HepG2 (cell line): ENCODE results near the gene UMOD. TPM values are rescaled to one million over a fixed set of nuclear protein-coding genes. Genes with fewer than 3 reads are reported as not detected.

Source experiments
- ARHGAP35 ChIP-seq: sonication (generic); formaldehyde crosslinking; IDR thresholded peaks from 2 replicates; pipeline ENCODE4 v1.9.0; 2022; ENCODE audit warnings: mild to moderate bottlenecking, inconsistent platforms, moderate library complexity, missing genetic modification reagents, borderline replicate concordance
- ARNTL ChIP-seq: sonication (generic); formaldehyde crosslinking; IDR thresholded peaks from 2 replicates; pipeline ENCODE4 v1.4.0; 2020; ENCODE audit warnings: mild to moderate bottlenecking, missing genetic modification reagents
- DNMT1 ChIP-seq: sonication (generic); formaldehyde crosslinking; IDR thresholded peaks from 2 replicates; pipeline ENCODE4 v1.5.1; 2020; ENCODE audit warnings: mild to moderate bottlenecking, missing genetic modification reagents
- GZF1 ChIP-seq: sonication (generic); formaldehyde crosslinking; IDR thresholded peaks from 2 replicates; pipeline ENCODE4 v1.5.1; 2020; ENCODE audit warnings: mild to moderate bottlenecking, missing genetic modification reagents
- HDAC2 ChIP-seq: sonication (generic); formaldehyde crosslinking; IDR thresholded peaks from 2 replicates; pipeline ENCODE4 v1.4.0; 2020; ENCODE audit warnings: missing genetic modification reagents
- KLF16 ChIP-seq, 2 experiments: sonication (generic) in 1 of 2; formaldehyde crosslinking in 1 of 2; IDR thresholded peaks; 2 replicates each; pipeline versions ENCODE4 v1.6.1 to v1.8.0; 2016 to 2023; ENCODE audit warnings: missing genetic modification reagents in 2 of 2, missing compliant biosample characterization in 1 of 2
- MBD4 ChIP-seq: IDR thresholded peaks from 2 replicates; pipeline ENCODE4 v1.6.1; 2012; ENCODE audit warnings: low read length, inconsistent platforms, borderline replicate concordance
- SP4 ChIP-seq: sonication (generic); formaldehyde crosslinking; IDR thresholded peaks from 2 replicates; pipeline ENCODE4 v1.8.1; 2023; ENCODE audit warnings: mild to moderate bottlenecking, missing genetic modification reagents
- TEAD3 ChIP-seq: optimal IDR thresholded peaks from 2 replicates; pipeline ENCODE3; 2016; ENCODE audit warnings: borderline replicate concordance
- ZBTB7B ChIP-seq: sonication (generic); formaldehyde crosslinking; IDR thresholded peaks from 2 replicates; pipeline ENCODE4 v1.4.0; 2020; ENCODE audit warnings: missing genetic modification reagents
- ZNF296 ChIP-seq: sonication (generic); formaldehyde crosslinking; conservative IDR thresholded peaks from 2 replicates; pipeline ENCODE4 v1.5.0; 2020; ENCODE audit warnings: mild to moderate bottlenecking, missing genetic modification reagents
- ZNF788 ChIP-seq: sonication (generic); formaldehyde crosslinking; IDR thresholded peaks from 2 replicates; pipeline ENCODE4 v1.5.0; 2020; ENCODE audit warnings: mild to moderate bottlenecking, missing genetic modification reagents, borderline replicate concordance
- ZSCAN30 ChIP-seq: sonication (generic); formaldehyde crosslinking; IDR thresholded peaks from 2 replicates; pipeline ENCODE4 v1.5.0; 2020; ENCODE audit warnings: mild to moderate bottlenecking, missing genetic modification reagents
- polyA plus RNA-seq, 8 experiments: library from polyadenylated mRNA; depleted of rRNA in 3 of 8; stranded (reverse) in 7 of 8; unstranded in 1 of 8; fragments of >200 nt; fragmentation: Illumina TruSeq in 4 of 8; extraction: Trizol in 4 of 8; gene quantifications; 2 replicates each; pipeline versions ENCODE4 v1.2.1 to v1.2.3, GENCODE V29; 2011 to 2016; ENCODE audit warnings: low read depth in 4 of 8, missing spikeins in 1 of 8, mixed read lengths in 1 of 8; ENCODE audit not compliant: insufficient read depth in 1 of 8
- total RNA-seq, 5 experiments: library from RNA; depleted of rRNA; stranded (reverse); fragments of >200 nt; fragmentation: Illumina TruSeq; extraction: Trizol; gene quantifications; 2 replicates each; pipeline ENCODE4 v1.2.3, GENCODE V29; 2016; ENCODE audit warnings: low read depth in 1 of 5
- TF ChIP-seq, protein P1 (sequence below): sonication (generic); formaldehyde crosslinking; IDR thresholded peaks from 2 replicates; pipeline ENCODE4 v1.4.0; 2020; ENCODE audit warnings: mild to moderate bottlenecking, missing genetic modification reagents
- TF ChIP-seq, protein P2 (sequence below): sonication (generic); formaldehyde crosslinking; IDR thresholded peaks from 2 replicates; pipeline ENCODE4 v1.5.0; 2020; ENCODE audit warnings: mild to moderate bottlenecking, missing genetic modification reagents
- TF ChIP-seq, protein P3 (sequence below): sonication (generic); formaldehyde crosslinking; IDR thresholded peaks from 2 replicates; pipeline ENCODE4 v1.5.0; 2020; ENCODE audit warnings: missing genetic modification reagents
- TF ChIP-seq, protein P4 (sequence below): sonication (generic); formaldehyde crosslinking; IDR thresholded peaks from 2 replicates; pipeline ENCODE4 v1.4.0; 2020; ENCODE audit warnings: low read depth, mild to moderate bottlenecking, missing genetic modification reagents
- TF ChIP-seq, protein P5 (sequence below): sonication (generic); formaldehyde crosslinking; IDR thresholded peaks from 2 replicates; pipeline ENCODE4 v1.4.0; 2020; ENCODE audit warnings: missing genetic modification reagents
- TF ChIP-seq, protein P6 (sequence below): sonication (generic); formaldehyde crosslinking; IDR thresholded peaks from 2 replicates; pipeline ENCODE4 v1.4.0; 2020; ENCODE audit warnings: missing genetic modification reagents

Gene UMOD
- total and polyA plus RNA-seq, 2 of the 13 experiments (the other 11 are each of a cell fraction or from before 2014, with no cell fraction given) = not detected

DNA sequence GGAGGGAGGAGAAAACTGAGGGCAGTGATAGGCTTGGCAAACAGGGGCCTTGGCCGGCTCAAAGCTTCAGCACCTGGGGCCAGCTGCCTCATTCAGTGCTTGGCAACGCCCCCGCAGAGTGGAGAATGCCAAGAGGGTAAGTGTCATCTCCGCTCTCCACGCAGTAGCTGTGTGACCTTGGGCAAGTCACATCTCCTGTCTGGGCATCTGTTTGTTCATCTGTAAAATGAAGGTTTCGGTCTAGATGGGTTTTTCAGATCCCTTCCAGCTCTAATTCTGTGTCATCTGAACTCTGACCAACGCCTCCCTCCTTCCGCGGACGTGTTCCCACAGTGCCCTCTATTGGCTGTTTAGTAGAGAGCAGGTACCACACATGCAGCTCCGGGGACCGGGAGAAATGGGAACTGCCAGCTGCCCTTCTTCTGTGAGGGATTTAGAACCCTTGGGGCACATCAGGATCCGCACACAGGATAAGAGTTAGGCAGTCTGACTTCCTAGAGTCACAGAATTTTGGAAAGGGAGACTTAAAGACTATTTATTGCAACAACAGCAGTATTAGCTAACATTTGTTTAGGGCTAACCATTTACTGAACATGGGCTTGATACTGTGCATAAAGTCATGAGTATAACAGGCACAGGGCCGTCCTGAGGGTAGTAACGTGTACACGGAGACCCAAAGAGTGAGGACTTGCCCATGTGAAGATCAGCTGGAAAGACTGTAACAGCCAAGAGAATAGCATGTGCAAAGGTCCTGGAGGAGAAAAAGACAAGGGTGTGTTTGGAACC is 52.0 kb downstream of the UMOD start (continued):
- TF ChIP-seq HDAC2 (no peak), DNMT1 (CRISPR knock-in tag) (0 out of 2 replicates have a peak, but pooled peaks have one; percentile 51), GZF1 (no peak), ZNF296 (CRISPR knock-in tag) (no peak), ZNF788 (peak; percentile 68; the same call in 1 of the 2 replicates), TEAD3 (CRISPR knock-in tag) (peak; percentile 44), ARNTL (no peak), ARHGAP35 (CRISPR knock-in tag) (0 out of 2 replicates have a peak, but pooled peaks have one; percentile 42), ZBTB7B (CRISPR knock-in tag) (no peak), SP4 (peak; percentile 57; the same call in 1 of the 2 replicates), KLF16 (CRISPR knock-in tag; IDR thresholded peaks at IDR 0.05) (no peak), MBD4 (no peak), ZSCAN30 (CRISPR knock-in tag) (no peak)
- TF ChIP-seq, protein P1, sequence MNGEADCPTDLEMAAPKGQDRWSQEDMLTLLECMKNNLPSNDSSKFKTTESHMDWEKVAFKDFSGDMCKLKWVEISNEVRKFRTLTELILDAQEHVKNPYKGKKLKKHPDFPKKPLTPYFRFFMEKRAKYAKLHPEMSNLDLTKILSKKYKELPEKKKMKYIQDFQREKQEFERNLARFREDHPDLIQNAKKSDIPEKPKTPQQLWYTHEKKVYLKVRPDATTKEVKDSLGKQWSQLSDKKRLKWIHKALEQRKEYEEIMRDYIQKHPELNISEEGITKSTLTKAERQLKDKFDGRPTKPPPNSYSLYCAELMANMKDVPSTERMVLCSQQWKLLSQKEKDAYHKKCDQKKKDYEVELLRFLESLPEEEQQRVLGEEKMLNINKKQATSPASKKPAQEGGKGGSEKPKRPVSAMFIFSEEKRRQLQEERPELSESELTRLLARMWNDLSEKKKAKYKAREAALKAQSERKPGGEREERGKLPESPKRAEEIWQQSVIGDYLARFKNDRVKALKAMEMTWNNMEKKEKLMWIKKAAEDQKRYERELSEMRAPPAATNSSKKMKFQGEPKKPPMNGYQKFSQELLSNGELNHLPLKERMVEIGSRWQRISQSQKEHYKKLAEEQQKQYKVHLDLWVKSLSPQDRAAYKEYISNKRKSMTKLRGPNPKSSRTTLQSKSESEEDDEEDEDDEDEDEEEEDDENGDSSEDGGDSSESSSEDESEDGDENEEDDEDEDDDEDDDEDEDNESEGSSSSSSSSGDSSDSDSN (CRISPR knock-in tag) = no peak
- TF ChIP-seq, protein P2, sequence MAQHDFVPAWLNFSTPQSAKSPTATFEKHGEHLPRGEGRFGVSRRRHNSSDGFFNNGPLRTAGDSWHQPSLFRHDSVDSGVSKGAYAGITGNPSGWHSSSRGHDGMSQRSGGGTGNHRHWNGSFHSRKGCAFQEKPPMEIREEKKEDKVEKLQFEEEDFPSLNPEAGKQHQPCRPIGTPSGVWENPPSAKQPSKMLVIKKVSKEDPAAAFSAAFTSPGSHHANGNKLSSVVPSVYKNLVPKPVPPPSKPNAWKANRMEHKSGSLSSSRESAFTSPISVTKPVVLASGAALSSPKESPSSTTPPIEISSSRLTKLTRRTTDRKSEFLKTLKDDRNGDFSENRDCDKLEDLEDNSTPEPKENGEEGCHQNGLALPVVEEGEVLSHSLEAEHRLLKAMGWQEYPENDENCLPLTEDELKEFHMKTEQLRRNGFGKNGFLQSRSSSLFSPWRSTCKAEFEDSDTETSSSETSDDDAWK (CRISPR knock-in tag) = no peak
- TF ChIP-seq, protein P3, sequence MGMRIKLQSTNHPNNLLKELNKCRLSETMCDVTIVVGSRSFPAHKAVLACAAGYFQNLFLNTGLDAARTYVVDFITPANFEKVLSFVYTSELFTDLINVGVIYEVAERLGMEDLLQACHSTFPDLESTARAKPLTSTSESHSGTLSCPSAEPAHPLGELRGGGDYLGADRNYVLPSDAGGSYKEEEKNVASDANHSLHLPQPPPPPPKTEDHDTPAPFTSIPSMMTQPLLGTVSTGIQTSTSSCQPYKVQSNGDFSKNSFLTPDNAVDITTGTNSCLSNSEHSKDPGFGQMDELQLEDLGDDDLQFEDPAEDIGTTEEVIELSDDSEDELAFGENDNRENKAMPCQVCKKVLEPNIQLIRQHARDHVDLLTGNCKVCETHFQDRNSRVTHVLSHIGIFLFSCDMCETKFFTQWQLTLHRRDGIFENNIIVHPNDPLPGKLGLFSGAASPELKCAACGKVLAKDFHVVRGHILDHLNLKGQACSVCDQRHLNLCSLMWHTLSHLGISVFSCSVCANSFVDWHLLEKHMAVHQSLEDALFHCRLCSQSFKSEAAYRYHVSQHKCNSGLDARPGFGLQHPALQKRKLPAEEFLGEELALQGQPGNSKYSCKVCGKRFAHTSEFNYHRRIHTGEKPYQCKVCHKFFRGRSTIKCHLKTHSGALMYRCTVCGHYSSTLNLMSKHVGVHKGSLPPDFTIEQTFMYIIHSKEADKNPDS (CRISPR knock-in tag) = no peak
- TF ChIP-seq, protein P4, sequence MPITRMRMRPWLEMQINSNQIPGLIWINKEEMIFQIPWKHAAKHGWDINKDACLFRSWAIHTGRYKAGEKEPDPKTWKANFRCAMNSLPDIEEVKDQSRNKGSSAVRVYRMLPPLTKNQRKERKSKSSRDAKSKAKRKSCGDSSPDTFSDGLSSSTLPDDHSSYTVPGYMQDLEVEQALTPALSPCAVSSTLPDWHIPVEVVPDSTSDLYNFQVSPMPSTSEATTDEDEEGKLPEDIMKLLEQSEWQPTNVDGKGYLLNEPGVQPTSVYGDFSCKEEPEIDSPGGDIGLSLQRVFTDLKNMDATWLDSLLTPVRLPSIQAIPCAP = peak; percentile 23; the same call in 1 of the 2 replicates
- TF ChIP-seq, protein P5, sequence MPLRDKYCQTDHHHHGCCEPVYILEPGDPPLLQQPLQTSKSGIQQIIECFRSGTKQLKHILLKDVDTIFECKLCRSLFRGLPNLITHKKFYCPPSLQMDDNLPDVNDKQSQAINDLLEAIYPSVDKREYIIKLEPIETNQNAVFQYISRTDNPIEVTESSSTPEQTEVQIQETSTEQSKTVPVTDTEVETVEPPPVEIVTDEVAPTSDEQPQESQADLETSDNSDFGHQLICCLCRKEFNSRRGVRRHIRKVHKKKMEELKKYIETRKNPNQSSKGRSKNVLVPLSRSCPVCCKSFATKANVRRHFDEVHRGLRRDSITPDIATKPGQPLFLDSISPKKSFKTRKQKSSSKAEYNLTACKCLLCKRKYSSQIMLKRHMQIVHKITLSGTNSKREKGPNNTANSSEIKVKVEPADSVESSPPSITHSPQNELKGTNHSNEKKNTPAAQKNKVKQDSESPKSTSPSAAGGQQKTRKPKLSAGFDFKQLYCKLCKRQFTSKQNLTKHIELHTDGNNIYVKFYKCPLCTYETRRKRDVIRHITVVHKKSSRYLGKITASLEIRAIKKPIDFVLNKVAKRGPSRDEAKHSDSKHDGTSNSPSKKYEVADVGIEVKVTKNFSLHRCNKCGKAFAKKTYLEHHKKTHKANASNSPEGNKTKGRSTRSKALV = no peak
- TF ChIP-seq, protein P6, sequence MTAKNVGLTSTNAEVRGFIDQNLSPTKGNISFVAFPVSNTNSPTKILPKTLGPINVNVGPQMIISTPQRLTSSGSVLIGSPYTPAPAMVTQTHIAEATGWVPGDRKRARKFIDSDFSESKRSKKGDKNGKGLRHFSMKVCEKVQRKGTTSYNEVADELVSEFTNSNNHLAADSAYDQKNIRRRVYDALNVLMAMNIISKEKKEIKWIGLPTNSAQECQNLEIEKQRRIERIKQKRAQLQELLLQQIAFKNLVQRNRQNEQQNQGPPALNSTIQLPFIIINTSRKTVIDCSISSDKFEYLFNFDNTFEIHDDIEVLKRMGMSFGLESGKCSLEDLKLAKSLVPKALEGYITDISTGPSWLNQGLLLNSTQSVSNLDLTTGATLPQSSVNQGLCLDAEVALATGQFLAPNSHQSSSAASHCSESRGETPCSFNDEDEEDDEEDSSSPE (CRISPR knock-in tag) = no peak
